Embryonic facial prominence (tissue), 1 donor: Measurements from ENCODE around the gene FDCSP.
"Not testable (repeated sequence)": the region's sequence is repeated elsewhere in the genome, so short reads cannot be mapped to it uniquely, and the experiment has no call there.

Source experiments
- DNase-seq: peaks from one replicate; pipeline ENCODE4 v3.0.0-alpha.2; 2016; ENCODE audit errors: extremely low spot score

The FDCSP gene

DNA sequence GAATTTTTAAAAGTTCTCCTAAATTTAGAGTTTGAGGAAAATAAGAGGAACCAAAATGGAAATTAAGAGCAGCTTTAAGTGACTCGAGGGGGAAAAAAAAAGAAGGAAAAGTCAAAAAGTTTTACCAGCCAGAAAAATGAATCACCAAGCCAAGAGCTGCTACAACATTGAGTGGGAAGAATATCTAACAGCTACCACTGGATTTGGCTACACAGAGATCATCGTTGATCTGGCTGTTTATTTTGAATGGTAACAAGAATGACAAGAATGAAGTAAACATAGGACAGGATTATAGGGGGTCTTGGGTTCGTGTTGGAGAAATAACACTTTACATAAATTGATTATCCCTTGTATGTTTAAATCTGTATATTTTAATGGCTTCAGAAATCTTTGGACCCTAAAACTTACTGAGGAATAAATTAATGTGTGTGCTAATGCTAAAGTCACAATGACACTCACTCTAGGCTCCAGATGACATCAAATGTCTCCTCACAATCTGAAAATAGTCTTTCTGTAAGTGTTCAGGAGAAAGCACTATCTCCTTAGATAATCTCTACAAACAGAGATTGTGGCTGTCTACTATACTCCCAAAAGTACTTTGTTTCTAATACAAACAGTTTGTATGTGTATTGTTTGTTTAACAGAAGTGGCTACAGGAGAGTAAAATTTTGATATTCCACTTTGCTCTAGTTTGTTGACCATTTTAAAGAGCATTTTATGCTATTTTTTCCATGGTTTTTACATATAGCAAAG, 13.4 kb downstream of the FDCSP start:
- no peak for DNase-seq

GRCh38 chr4:70239884-70240591, 14.1 kb downstream of the FDCSP start:
- DNase-seq: no peak

DNA sequence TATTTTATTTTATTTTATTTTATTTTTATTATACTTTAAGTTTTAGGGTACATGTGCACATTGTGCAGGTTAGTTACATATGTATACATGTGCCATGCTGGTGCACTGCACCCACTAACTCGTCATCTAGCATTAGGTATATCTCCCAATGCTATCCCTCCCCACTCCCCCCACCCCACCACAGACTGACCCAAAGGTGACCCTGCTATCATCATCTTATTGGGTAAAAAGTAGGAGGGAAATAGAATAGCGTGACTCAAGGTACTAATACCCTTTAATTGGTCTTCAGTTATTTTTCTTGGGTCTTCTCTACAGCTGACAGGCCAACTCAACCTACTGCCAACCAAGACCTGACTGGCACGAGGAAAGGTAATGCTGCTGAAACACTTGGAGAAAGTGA, 16.4 kb downstream of the FDCSP start, which contains the start of gene CSN3:
Gene CSN3, plus strand, starts transcription at position 301 of the 400 bp plus-strand sequence. CDS start 2,223 bp downstream, outside the sequence.
- DNase-seq: not testable (repeated sequence)

GRCh38 chr4:70243091-70243490, 17.2 kb downstream of the FDCSP start:
- DNase-seq: no peak

DNA sequence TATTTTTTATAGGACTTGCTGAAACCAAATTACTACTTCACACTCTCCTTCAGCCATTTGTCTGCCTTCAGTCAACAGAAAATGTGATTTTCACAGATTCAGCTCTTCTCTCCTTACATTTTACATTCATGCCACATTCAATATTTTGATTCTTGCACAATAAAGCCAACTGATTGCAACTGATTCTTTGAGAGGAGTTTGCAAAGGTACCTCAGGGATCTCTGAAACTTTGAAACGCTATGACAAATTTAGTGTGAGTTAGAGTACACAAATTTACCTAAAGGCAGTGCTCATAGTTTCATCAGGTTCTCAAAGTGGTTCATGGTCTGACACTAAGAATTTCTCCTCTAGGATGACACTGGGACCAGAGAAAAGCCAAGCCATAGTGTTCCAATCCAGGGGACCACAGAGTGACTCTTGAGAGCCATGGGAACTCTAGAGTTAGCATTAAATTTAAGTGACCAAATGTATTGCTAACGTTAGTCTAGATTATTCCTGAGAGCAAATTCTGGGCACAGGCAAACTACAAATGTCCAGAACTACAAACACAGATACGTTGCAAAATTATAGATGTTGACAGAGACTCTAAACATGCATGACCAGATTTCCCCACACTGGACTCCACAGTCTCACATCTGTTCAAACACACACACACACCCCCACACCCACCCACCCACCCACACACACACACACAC, 25.5 kb downstream of the FDCSP start:
- no peak for DNase-seq

DNA sequence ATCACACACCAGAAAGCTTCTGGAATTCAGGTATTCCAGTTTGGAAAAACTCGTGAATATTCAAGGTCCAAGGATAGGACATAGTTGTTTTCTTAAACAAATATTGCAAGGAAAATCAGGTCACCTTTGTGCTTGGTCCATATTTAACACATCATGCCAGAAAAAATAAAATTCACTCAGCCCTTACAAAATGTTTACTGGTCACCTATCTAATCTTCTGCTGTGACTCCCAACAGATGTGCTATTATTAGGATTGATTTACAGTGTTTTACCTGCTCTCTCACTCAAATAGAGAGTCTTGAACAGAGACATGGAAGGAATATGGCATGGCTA, 26.0 kb downstream of the FDCSP start:
- no peak for DNase-seq

DNA sequence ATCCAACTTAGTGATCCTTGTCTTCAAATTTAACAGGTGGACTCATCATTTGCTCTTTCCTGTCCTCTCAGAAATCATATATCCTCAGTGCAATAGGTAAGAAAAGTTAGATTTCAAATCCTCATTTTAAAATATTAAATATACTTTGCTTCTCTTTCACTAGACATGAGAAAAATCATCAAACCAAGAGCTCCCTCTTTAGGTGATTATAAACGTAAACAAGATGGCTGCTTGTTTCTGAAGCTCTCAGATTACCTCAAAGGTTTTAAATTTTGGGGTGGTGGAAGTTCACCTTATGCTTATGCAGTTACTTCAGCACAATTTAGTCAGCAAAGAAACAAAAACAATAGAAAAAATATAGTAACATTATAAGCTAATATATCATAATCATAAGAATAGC, 43.8 kb downstream of the FDCSP start:
- no peak for DNase-seq

- DNase-seq: no peak
Observed at GRCh38 chr4:70277121-70277520, 51.2 kb downstream of the FDCSP start.

DNA sequence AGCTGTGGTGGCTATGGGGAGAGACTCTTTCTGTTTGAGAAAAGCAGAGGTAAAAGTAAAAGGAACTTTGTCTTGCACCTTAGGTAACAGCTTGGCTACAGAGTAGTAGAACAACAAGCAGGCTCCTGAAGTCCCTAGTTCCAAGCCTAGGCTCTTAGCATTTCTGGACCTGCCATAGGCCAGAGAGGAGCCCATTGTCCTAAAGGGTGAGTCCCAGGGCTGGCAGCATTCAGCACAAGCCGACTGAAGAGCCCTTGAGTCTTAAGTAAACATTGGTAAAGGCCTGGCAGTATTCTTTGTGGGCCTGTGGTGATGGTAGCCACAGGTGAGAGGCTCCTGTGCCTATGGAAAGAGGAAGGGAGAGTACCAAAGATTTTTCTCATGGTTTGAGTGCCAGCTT, 54.6 kb downstream of the FDCSP start:
- no peak for DNase-seq
